ENCODE data around the gene PEX10.

PEX10 gene

GRCh38 chr1:2402420-2402819, 9.9 kb downstream of the PEX10 start:
- DNase-seq = no peak

DNA sequence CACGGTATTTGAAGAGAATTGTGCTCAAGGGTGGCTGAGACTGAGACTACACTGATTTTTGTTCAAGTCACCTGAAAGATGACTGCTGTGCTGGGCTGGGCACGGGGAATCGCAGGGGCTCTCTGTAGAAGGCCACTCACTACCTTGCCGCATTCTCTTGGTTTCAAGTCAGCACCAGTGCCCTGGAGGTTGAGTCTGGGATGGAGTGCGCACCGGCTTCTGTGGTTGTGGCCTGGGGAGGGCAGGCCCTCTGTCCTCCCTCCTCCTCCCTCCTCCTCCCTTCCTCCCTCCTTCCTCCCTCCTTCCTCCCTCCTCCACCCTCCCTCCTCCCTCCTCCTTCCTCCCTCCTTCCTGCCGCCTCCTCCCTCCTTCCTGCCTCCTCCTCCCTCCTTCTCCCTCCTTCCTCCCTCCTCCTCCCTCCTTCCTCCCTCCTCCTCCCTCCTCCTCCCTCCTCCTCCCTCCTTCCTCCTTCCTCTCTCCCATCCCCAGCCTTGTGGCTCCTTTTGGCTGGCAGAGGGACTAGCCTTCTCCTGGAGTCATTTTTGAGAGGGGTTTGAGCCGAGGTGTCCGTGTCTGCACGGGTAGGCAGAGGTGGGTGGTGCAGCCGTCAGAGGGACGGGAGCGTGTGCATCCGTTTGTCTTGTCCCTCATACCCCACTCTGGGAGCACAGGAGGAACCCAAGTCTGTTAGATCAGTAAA, 11.3 kb downstream of the PEX10 start:
- DNase-seq = no peak

- no peak for DNase-seq
Measured at GRCh38 chr1:2400576-2400909, 11.8 kb downstream of the PEX10 start.

- no peak for DNase-seq
Measured at GRCh38 chr1:2399890-2400575, 12.3 kb downstream of the PEX10 start.

- DNase-seq = no peak
Measured at GRCh38 chr1:2398871-2399270, 13.5 kb downstream of the PEX10 start.

- no peak for DNase-seq
Measured at GRCh38 chr1:2397007-2397679, 15.2 kb downstream of the PEX10 start.

GRCh38 chr1:2396476-2396875, 15.9 kb downstream of the PEX10 start:
- DNase-seq = no peak

GRCh38 chr1:2396059-2396458, 16.3 kb downstream of the PEX10 start:
- DNase-seq = no peak

GRCh38 chr1:2395245-2395644, 17.1 kb downstream of the PEX10 start:
- no peak for DNase-seq

DNA sequence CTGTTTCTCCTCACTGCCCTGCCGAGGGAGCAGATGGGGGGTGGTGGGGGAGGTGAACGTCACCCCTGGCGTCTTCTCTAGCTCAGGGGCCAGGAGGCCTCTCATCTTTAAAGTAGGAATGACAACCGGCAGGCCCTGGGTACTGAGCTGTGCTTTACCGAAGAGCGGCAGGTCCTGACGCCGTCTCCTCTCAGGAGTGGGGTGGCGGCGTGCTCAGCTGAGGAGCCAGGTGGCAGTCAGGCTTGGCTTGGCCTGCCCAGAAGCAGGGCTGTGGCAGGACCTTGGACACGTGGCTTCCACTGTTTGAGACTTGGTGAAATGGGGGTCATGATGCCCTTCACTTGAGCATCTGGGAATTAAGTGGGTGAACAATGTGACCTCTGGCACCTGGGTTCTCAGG, 17.6 kb downstream of the PEX10 start:
- no peak for DNase-seq

- DNase-seq = no peak
Measured at GRCh38 chr1:2394220-2394619, 18.1 kb downstream of the PEX10 start.

GRCh38 chr1:2393471-2393877, 18.9 kb downstream of the PEX10 start:
- no peak for DNase-seq

- DNase-seq = no peak
Measured at GRCh38 chr1:2392686-2393085, 19.7 kb downstream of the PEX10 start.

GRCh38 chr1:2391931-2392509, 20.3 kb downstream of the PEX10 start:
- no peak for DNase-seq

DNA sequence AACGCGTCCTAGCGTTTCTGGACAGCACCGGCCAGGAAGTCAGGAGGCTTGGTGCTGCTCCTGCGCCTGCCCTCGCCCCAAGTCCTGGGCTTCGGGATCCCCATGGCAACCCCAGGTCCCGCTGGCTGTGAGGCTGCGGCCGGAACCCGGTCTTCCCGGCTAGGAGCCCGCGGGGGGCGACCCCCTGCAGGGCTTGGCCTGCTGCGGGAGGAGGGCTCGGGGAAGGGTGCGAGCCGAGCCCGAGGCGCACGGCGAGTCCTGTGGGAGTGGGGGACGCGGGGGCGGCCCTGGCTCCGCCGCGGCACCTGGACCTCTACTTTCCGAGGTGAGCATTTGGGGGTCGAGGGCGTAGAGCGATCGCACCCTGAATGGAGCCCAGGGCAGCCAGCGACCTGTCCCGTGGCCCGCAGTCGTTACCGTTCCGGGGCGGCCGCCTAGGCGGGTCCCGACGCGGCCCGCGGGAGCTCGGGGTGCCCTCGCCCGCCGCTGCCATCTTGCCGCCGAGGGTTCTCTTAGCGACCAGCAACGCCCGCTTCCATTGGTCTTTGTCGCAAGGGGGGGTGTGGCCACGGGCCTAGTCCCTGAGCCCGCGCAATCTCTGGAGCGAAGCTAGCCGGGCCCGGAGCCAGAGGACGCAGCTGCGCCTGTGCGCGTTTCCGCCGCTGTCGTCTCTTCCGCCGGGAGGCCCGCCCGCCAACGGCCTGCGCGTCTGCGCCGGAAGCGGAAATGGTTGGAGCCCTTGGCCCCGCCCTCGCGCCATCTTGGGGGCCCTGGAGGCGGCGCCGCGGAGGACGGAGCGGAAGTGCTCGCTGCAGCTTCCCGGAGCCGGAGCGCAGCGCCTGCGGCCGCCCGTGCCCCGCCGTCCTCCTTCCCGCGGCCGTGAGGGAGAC, 21.1 kb downstream of the PEX10 start, which contains the start of the genes MORN1 and RER1:
TSS of gene MORN1 (minus strand) at position 514 of the 890 bp plus-strand sequence. CDS start at position 493, 21 bp downstream.
TSS of gene RER1 (plus strand) at position 801 of the 890 bp plus-strand sequence. CDS start 3,950 bp downstream, outside the sequence.
- peak; percentile 99 for DNase-seq

DNA sequence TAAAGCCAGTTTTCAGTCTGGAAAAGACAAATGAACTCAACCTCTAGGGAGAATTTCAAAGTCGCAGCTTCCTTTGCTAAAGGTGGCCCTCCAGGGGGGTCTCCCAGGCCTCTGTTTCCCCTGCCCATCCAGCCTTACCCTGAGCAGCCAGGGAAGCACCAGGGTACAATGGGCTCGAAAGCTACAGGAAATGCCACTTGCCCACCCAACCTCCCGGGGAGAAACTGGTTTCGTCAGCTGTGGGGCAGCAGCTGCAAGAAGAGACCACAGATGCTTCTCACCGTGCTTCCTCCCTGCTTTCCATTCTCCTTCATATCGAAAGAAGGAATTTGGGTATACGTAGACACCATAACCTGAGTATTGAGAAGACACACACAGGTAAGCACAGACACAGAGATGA, 22.7 kb downstream of the PEX10 start:
- DNase-seq = no peak

DNA sequence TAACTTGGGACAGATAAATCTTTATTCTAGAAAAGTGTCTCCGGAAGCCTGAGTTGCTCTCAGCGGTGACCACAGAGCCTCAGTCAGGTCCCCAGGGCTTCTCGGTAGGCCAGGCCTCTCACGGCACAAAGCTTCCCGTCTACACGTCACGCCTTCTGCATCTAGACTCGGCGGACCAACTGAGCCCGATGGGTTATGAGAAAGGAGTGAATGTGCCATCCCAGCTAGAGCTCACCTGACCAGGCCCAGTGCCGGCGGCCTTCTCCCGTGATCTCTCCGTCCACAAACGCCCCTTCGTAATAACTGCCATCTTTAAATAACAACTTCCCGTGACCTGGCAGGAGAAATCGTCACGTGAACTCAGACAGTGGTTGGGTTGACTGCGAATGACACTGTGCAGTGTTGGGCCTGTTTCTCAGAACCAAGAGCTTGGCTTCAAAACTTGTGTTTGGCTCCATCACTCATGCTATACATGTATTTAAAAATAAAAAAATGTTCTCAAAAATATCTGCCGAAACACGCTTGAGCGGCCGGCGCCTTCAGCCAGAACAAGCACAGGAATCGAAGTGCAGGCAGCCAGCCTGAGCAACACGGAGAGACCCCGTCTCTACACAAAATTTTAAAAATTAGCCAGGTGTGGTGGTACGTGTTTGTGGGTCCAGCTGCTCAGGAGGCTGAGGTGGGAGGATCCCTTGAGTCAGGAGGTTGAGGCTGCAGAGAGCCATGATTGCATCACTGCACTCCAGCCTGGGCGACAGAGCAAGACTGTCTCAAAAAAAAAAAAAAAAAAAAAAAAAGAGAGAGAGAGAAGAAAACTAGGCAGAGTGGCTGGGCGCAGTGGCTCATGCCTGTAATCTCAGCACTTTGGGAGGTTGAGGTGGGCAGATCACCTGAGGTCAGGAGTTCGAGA, 24.1 kb downstream of the PEX10 start:
- DNase-seq = no peak

DNA sequence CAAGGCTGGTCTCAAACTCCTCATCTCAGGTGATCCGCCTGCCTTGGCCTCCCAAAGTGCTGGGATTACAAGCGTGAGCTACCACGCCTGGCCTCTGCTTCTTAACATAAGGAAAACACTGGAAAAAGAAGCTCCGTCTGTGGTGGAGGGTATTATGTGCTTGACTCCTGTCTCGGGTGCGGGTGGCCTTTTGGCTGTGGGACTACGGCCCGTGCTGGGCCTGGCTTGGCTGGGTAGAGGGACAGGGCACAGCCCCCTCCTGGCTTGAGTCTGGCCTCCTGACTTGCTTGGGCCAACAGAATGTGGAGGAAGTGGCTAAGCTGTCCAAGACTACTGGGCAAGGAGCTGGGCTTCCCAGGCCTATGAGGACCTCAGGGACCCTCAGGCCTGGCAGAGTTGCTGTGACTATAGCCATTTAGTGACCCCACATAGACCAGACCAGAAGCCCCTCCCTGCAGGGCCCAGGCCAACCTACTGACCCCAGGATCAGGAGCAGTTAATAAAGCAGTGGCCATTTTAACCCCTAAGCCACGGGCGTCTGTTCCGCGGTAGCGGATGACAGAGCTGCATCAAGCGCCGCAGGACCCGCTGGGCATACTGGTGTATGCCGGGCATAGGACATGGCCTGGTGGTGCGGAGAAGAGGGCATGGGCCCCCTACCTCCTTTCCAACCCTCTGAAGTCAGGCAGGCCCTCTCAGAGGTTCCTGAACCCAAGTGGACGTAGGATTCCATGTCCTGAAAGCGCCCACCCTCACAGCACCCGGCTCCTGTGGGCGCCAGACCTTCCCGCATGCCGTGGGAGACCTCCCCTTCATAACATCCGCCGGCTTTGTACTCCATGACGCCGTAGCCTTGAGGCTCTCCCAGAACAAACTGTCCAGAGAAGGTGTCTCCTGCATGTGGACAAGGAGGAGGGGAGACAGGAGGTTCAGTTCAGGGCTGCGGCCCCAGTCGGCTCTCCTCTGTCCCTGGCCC, 25.4 kb downstream of the PEX10 start:
- no peak for DNase-seq

- DNase-seq = no peak
Measured at GRCh38 chr1:2385606-2386280, 26.6 kb downstream of the PEX10 start.

Data from T1000 (cell line).